Keratinocyte (primary cell): ENCODE results near the gene NCBP3. TPM values are rescaled to one million over a fixed set of nuclear protein-coding genes. Genes with fewer than 3 reads are reported as not detected.

Source experiments
- DNase-seq: peaks from one replicate; pipeline ENCODE4 v3.0.0-alpha.2; 2011; ENCODE audit warnings: low read depth, missing footprints, low spot score
- FAIRE-seq: peaks from 2 replicates; lab custom pipeline; 2011; peaks lifted over from hg19 to GRCh38; lab: Jason Lieb, UNC
- H2AFZ ChIP-seq: 2 replicates; pipeline ENCODE4 v1.6.0; 2012; ENCODE audit warnings: low read length, control low read depth, inconsistent platforms; ENCODE audit not compliant: control insufficient read depth
- H3K27ac ChIP-seq: 2 replicates; pipeline ENCODE4 v1.5.1; 2011; ENCODE audit warnings: low read length; ENCODE audit not compliant: control insufficient read depth, insufficient read depth
- H3K27me3 ChIP-seq: 3 replicates; pipeline ENCODE4 v1.6.0; 2011; ENCODE audit warnings: low read length; ENCODE audit not compliant: control insufficient read depth, insufficient read depth; ENCODE audit errors: extremely low read depth
- H3K36me3 ChIP-seq, 2 experiments: 2 replicates in 1 of 2; 3 replicates in 1 of 2; pipeline ENCODE4 v1.5.1; 2011; ENCODE audit warnings: low read length in 2 of 2, mild to moderate bottlenecking in 1 of 2; ENCODE audit not compliant: control insufficient read depth in 2 of 2, insufficient read depth in 2 of 2; ENCODE audit errors: extremely low read depth in 1 of 2
- H3K4me1 ChIP-seq: 3 replicates; pipeline ENCODE4 v1.5.1; 2011; ENCODE audit warnings: low read length; ENCODE audit not compliant: control insufficient read depth, insufficient read depth; ENCODE audit errors: extremely low read depth
- H3K4me2 ChIP-seq: 3 replicates; pipeline ENCODE4 v1.6.0; 2011; ENCODE audit warnings: low read depth, low read length; ENCODE audit not compliant: control insufficient read depth, insufficient read depth; ENCODE audit errors: extremely low read depth
- H3K4me3 ChIP-seq, 3 experiments: fragments of 200-600 bp in 1 of 3; sonication (generic) in 1 of 3; 2 replicates in 2 of 3; 3 replicates in 1 of 3; pipeline ENCODE4 v1.5.1; 2011 to 2016; ENCODE audit warnings: low read length in 3 of 3, mild to moderate bottlenecking in 3 of 3, control low read depth in 2 of 3, inconsistent platforms in 1 of 3, low read depth in 1 of 3, mixed read lengths in 1 of 3, mixed run types in 1 of 3, moderate library complexity in 1 of 3; ENCODE audit not compliant: control insufficient read depth in 2 of 3, insufficient read depth in 2 of 3; ENCODE audit errors: extremely low read depth in 1 of 3
- H3K79me2 ChIP-seq: 2 replicates; pipeline ENCODE4 v1.6.0; 2012; ENCODE audit warnings: low read length; ENCODE audit not compliant: control insufficient read depth, insufficient read depth
- H3K9ac ChIP-seq: 3 replicates; pipeline ENCODE4 v1.6.0; 2011; ENCODE audit warnings: low read length; ENCODE audit not compliant: control insufficient read depth, insufficient read depth; ENCODE audit errors: extremely low read depth
- H3K9me1 ChIP-seq: 3 replicates; pipeline ENCODE4 v1.6.0; 2011; ENCODE audit warnings: low read length; ENCODE audit not compliant: control insufficient read depth, insufficient read depth; ENCODE audit errors: extremely low read depth
- H3K9me3 ChIP-seq: 2 replicates; pipeline ENCODE4 v1.5.1; 2012; ENCODE audit warnings: low read depth, low read length; ENCODE audit not compliant: control insufficient read depth
- H4K20me1 ChIP-seq: 3 replicates; pipeline ENCODE4 v1.6.0; 2011; ENCODE audit warnings: low read length; ENCODE audit not compliant: control insufficient read depth, insufficient read depth; ENCODE audit errors: extremely low read depth
- EZH2 ChIP-seq: IDR thresholded peaks from one replicate; pipeline ENCODE4 v1.6.1; 2012; ENCODE audit warnings: inconsistent platforms, mild to moderate bottlenecking, low read length, moderate library complexity
- dilution Hi-C: fragments of 300-500 bp; cut with MboI; formaldehyde crosslinking; loops from one replicate; pipeline ENCODE4 v1.7.0; 2020; ENCODE audit warnings: low sequenced_read_pairs; ENCODE audit not compliant: extremely low pct_ligation_motif_present
- polyA plus RNA-seq, 5 experiments: library from polyadenylated mRNA; depleted of rRNA in 3 of 5; stranded (reverse) in 3 of 5; stranded (forward) in 1 of 5; unstranded in 1 of 5; fragments of >200 nt; gene quantifications; 1 replicate in 1 of 5; 2 replicates in 3 of 5; 3 replicates in 1 of 5; pipeline versions ENCODE4 v1.2.1 to v1.2.3, GENCODE V29; 2011 to 2012; ENCODE audit warnings: missing spikeins in 2 of 5, low read depth in 1 of 5, low replicate concordance in 1 of 5
- TF ChIP-seq, protein P1 (sequence below), 3 experiments: IDR thresholded peaks in 1 of 3; conservative IDR thresholded peaks in 1 of 3; optimal IDR thresholded peaks in 1 of 3; 2 replicates in 2 of 3; 3 replicates in 1 of 3; pipeline versions ENCODE3 to v1.5.1; 2011; ENCODE audit warnings: low read length in 3 of 3, mild to moderate bottlenecking in 3 of 3, moderate library complexity in 2 of 3, control low read depth in 1 of 3, inconsistent platforms in 1 of 3; ENCODE audit not compliant: insufficient read depth in 2 of 3; ENCODE audit errors: extremely low read depth in 1 of 3

The NCBP3 gene
- polyA plus RNA-seq, 1 donor (not counting 4 experiments of a cell fraction or from before 2014, with no cell fraction given): 22.1 TPM

DNA sequence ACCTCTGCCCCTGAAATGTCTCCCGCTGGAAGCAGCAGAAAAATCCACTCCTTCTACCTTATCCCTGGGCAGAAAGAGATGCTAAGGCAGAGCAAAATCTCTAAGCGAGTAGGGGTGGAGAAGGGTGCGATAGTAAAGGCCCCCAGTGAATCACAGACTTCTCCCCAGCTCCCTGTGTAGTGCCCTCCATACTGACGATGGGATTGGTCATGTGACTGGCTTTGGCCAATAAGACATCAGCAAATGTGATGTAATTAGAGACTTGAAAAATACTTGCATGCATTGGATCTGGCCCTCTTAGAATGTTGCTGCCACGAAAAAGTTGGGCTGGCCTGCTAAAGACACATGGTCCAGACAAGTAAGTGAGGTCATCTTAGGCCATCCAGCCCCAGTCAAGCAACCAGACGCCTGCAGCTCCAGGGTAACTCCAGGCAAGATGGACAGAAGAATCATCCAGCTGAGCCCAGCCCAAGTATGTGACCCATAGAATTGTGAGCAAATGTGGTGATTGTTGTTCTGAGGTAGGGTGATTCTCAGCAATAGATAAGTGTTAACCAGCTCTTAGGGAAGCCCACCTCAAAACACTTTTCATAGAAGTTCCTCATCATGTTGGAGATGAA lies 86.3 kb downstream of the NCBP3 start:
- Histone ChIP-seq H3K9ac (no peak overlapping the region), H3K4me1 (no peaks in the 10 kb centered on the region), H3K36me3 (no peaks in the 10 kb centered on the region), H3K4me2 (no peak overlapping the region), H3K79me2 (no peaks in the 10 kb centered on the region), H3K27ac (no peak overlapping the region), H3K27me3 (no peaks in the 10 kb centered on the region), H3K4me3 (no peak overlapping the region), H4K20me1 (no peaks in the 10 kb centered on the region), H2AFZ (no peak overlapping the region), H3K9me3 (no peaks in the 10 kb centered on the region), H3K9me1 (no peaks in the 10 kb centered on the region)
- dilution Hi-C loops: no loop called here
- TF ChIP-seq EZH2: no peak
- TF ChIP-seq, protein P1, sequence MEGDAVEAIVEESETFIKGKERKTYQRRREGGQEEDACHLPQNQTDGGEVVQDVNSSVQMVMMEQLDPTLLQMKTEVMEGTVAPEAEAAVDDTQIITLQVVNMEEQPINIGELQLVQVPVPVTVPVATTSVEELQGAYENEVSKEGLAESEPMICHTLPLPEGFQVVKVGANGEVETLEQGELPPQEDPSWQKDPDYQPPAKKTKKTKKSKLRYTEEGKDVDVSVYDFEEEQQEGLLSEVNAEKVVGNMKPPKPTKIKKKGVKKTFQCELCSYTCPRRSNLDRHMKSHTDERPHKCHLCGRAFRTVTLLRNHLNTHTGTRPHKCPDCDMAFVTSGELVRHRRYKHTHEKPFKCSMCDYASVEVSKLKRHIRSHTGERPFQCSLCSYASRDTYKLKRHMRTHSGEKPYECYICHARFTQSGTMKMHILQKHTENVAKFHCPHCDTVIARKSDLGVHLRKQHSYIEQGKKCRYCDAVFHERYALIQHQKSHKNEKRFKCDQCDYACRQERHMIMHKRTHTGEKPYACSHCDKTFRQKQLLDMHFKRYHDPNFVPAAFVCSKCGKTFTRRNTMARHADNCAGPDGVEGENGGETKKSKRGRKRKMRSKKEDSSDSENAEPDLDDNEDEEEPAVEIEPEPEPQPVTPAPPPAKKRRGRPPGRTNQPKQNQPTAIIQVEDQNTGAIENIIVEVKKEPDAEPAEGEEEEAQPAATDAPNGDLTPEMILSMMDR (optimal IDR thresholded peaks at IDR 0.05 in 1 of 3, IDR thresholded peaks at IDR 0.05 in 1 of 3, conservative IDR thresholded peaks at IDR 0.05 in 1 of 3; ENCODE audit: extremely low read depth in 1 of 3, insufficient read depth in 2 of 3, low read length in 3 of 3): no peak
- FAIRE-seq (no peak), DNase-seq (no peak)

- H2AFZ ChIP-seq: peak overlapping the region; percentile 46
- no peaks in the 10 kb centered on the region for H3K9me3 ChIP-seq
- H3K79me2 ChIP-seq: no peaks in the 10 kb centered on the region
- no peaks in the 10 kb centered on the region for H4K20me1 ChIP-seq
- H3K27me3 ChIP-seq: no peaks in the 10 kb centered on the region
- peak overlapping the region; percentile 70 for H3K4me2 ChIP-seq
- FAIRE-seq (no peak), DNase-seq (no peak)
- H3K9me1 ChIP-seq: no peaks in the 10 kb centered on the region
- dilution Hi-C loops: no loop called here
- no peaks in the 10 kb centered on the region for H3K36me3 ChIP-seq
- TF ChIP-seq, protein P1 (optimal IDR thresholded peaks at IDR 0.05 in 1 of 3, IDR thresholded peaks at IDR 0.05 in 1 of 3, conservative IDR thresholded peaks at IDR 0.05 in 1 of 3; ENCODE audit: extremely low read depth in 1 of 3, insufficient read depth in 2 of 3, low read length in 3 of 3): no peak
- TF ChIP-seq EZH2: no peak
- peaks cover 4% of the 10 kb centered on the region for H3K4me1 ChIP-seq
- H3K9ac ChIP-seq: peak overlapping the region; percentile 73
- peak overlapping the region; percentile 50 to 68 (median 66) for H3K4me3 ChIP-seq
- H3K27ac ChIP-seq: peak overlapping the region; percentile 56
Observed at GRCh38 chr17:3755335-3756030, 90.6 kb downstream of the NCBP3 start.
